T-cell (primary cell): ENCODE results near the gene MRPS34. TPM values are rescaled to one million over a fixed set of nuclear protein-coding genes. Genes with fewer than 3 reads are reported as not detected.

Experiments used
- ATAC-seq, 4 experiments: fragments of 200-7000 bp in 3 of 4; fragments of 150-1000 bp in 1 of 4; cut with Tn5 transposase; replicated peaks in 1 of 4; 1 replicate in 3 of 4; 2 replicates in 1 of 4; pipeline ENCODE4 v1.10.0; 2021; ENCODE audit warnings: moderate library complexity in 3 of 4, mild to moderate bottlenecking in 2 of 4, moderate number of reproducible peaks in 1 of 4
- CTCF ChIA-PET, 2 donors: fragments of 300-600 bp; sonication (Branson Sonifier 250); formaldehyde crosslinking; loops; one replicate each; lab custom pipeline; 2022; ENCODE audit warnings: antibody characterized with exemption in 2 of 2; lab: Charles Lee
- POLR2A ChIA-PET, 2 donors: fragments of 300-600 bp; sonication (Branson Sonifier 250); formaldehyde crosslinking; loops; one replicate each; lab custom pipeline; 2022; ENCODE audit warnings: antibody characterized with exemption in 2 of 2; lab: Charles Lee
- DNase-seq, 35 experiments: peaks; one replicate each; pipeline versions ENCODE4 v3.0.0 to v3.0.0-alpha.2; 2013 to 2023
- H3K27ac ChIP-seq: one replicate; pipeline ENCODE4 v1.5.1; 2013; ENCODE audit warnings: low read length
- H3K27me3 ChIP-seq, 2 experiments: replicated peaks in 1 of 2; 1 replicate in 1 of 2; 2 replicates in 1 of 2; pipeline versions ENCODE4 v1.6.1 to v1.7.0; 2013; ENCODE audit warnings: low read length in 1 of 2, mixed read lengths in 1 of 2; ENCODE audit not compliant: control insufficient read depth in 2 of 2, insufficient read depth in 2 of 2; ENCODE audit errors: extremely low read depth in 1 of 2
- H3K36me3 ChIP-seq, 2 donors: 1 replicate in 1 of 2; 2 replicates in 1 of 2; pipeline versions ENCODE4 v1.6.1 to v1.7.0; 2013; ENCODE audit warnings: low read length in 1 of 2; ENCODE audit not compliant: control insufficient read depth in 2 of 2, insufficient read depth in 1 of 2; ENCODE audit errors: extremely low read depth in 1 of 2
- H3K4me1 ChIP-seq, 2 experiments: 1 replicate in 1 of 2; 2 replicates in 1 of 2; pipeline versions ENCODE4 v1.6.1 to v1.7.0; 2013; ENCODE audit warnings: low read length in 2 of 2, mixed read lengths in 1 of 2; ENCODE audit not compliant: insufficient read depth in 2 of 2, control insufficient read depth in 1 of 2; ENCODE audit errors: extremely low read depth in 1 of 2
- H3K4me3 ChIP-seq, 2 donors: 1 replicate in 1 of 2; 2 replicates in 1 of 2; pipeline versions ENCODE4 v1.5.1 to v1.7.0; 2013; ENCODE audit warnings: mild to moderate bottlenecking in 2 of 2, low read length in 1 of 2, moderate library complexity in 1 of 2; ENCODE audit not compliant: control insufficient read depth in 1 of 2; ENCODE audit errors: extremely low read depth in 1 of 2
- H3K9me3 ChIP-seq: 2 replicates; pipeline ENCODE4 v1.7.0; 2013
- H3K27ac Mint-ChIP-seq, 2 donors: one replicate each; pipeline ENCODE4 v1.8.0; 2020 to 2021; ENCODE audit warnings: mild to moderate bottlenecking in 2 of 2, mixed read lengths in 2 of 2
- H3K27me3 Mint-ChIP-seq, 2 donors: one replicate each; pipeline ENCODE4 v1.8.0; 2021 to 2022; ENCODE audit warnings: mixed read lengths in 2 of 2
- H3K36me3 Mint-ChIP-seq: one replicate; pipeline ENCODE4 v1.8.0; 2021; ENCODE audit warnings: mixed read lengths
- H3K4me1 Mint-ChIP-seq, 3 donors: one replicate each; pipeline ENCODE4 v1.8.0; 2020 to 2022; ENCODE audit warnings: mixed read lengths in 3 of 3, mild to moderate bottlenecking in 1 of 3
- H3K4me3 Mint-ChIP-seq, 3 donors: one replicate each; pipeline ENCODE4 v1.8.0; 2020 to 2022; ENCODE audit warnings: mild to moderate bottlenecking in 3 of 3, mixed read lengths in 3 of 3, moderate library complexity in 3 of 3
- H3K9me3 Mint-ChIP-seq, 3 donors: one replicate each; pipeline ENCODE4 v1.8.0; 2020 to 2022; ENCODE audit warnings: mixed read lengths in 3 of 3
- WGBS: methylation state at CpG from one replicate; pipeline ENCODE4 v1.1.5; 2013; ENCODE audit warnings: missing lambda C conversion rate; ENCODE audit not compliant: insufficient coverage; 5-methylcytosine and 5-hydroxymethylcytosine counted together
- total RNA-seq, 35 experiments: library from RNA in 6 of 35; stranded (reverse) in 6 of 35; fragments of 120-200 nt in 1 of 35; gene quantifications; one replicate each; pipeline versions ENCODE4 v1.2.1 to v1.2.4 and lab custom pipeline; 2013 to 2026

MRPS34 gene
- total RNA-seq, 5 donors from 2014 or later (not counting 1 experiment from before 2014, with no cell fraction given): 37.5 to 91.2 (median 77.9) TPM

GRCh38 chr16:1782408-1783264, 9.7 kb upstream of the MRPS34 start, which contains the start of the genes NUBP2 and SPSB3:
NUBP2 (plus strand) TSS chr16:1782960; CDS start chr16:1783021, 61 bp downstream.
SPSB3 (minus strand) TSS chr16:1782571; CDS start chr16:1781483, 1,088 bp downstream.
- peaks cover 2 to 70% of the 10 kb centered on the region in 2 experiments for H3K4me1 ChIP-seq
- Mint-ChIP-seq H3K27me3 (no peaks in the 10 kb centered on the region), H3K27ac (peak within 1 kb of the TSS; percentile 86 to 88), H3K4me1 (peaks cover 10 to 44% (median 34%) of the 10 kb centered on the region in 3 donors), H3K36me3 (no peaks in the 10 kb centered on the region), H3K9me3 (no peaks in the 10 kb centered on the region), H3K4me3 (peak within 1 kb of the TSS; percentile 75 to 91 (median 89))
- H3K36me3 ChIP-seq: peaks cover 16 to 48% of the 10 kb centered on the region in 2 donors
- POLR2A ChIA-PET: interaction anchor here (0.5 to 1.2 kb wide), 7 partner anchors 10 to 706 kb away, joined by 3 to 7 read pairs (median 4); partner anchors contain the start of genes RPS2 (in 1 of the 2), TRAF7 (in 1 of the 2) and UQCC4 (in 1 of the 2)
- CTCF ChIA-PET: interaction anchor here (0.5 to 1.3 kb wide), 15 partner anchors 8 to 1447 kb away, joined by 3 to 16 read pairs (median 4); partner anchors contain the start of genes EME2 (in 1 of the 2), FAHD1 (in 1 of the 2), HAGH (in 1 of the 2) and JPT2 (in 1 of the 2)
- no peaks in the 10 kb centered on the region for H3K27me3 ChIP-seq
- under 1% methylated on average over 99 of the region's 102 CpGs for WGBS
- H3K9me3 ChIP-seq: no peaks in the 10 kb centered on the region
- DNase-seq: peak; percentile 87 to 99 (median 94)
- ATAC-seq: peak; percentile 87 to 88 (median 87)
- peak within 1 kb of the TSS; percentile 57 for H3K27ac ChIP-seq
- peak within 1 kb of the TSS; percentile 72 to 73 for H3K4me3 ChIP-seq

GRCh38 chr16:1781758-1782407, 8.9 kb upstream of the MRPS34 start:
- Histone ChIP-seq H3K4me1 (peaks cover 2 to 67% of the 10 kb centered on the region in 2 experiments), H3K36me3 (peaks cover 22 to 46% of the 10 kb centered on the region in 2 donors), H3K4me3 (peak overlapping the region; percentile 72 to 73), H3K27me3 (no peaks in the 10 kb centered on the region), H3K27ac (peak overlapping the region; percentile 29), H3K9me3 (no peaks in the 10 kb centered on the region)
- Mint-ChIP-seq H3K27ac (peak overlapping the region; percentile 78 to 79), H3K36me3 (no peaks in the 10 kb centered on the region), H3K4me1 (peaks cover 10 to 44% (median 34%) of the 10 kb centered on the region in 3 donors), H3K9me3 (no peaks in the 10 kb centered on the region), H3K4me3 (peak overlapping the region; percentile 75 to 91 (median 82)), H3K27me3 (no peaks in the 10 kb centered on the region)
- ATAC-seq: peak in 3 of 4 experiments; percentile 20 to 29 (median 25)
- ChIA-PET POLR2A (interaction anchor here in 1 of 2 donors (0.5 to 1.2 kb wide), 5 partner anchors 10 to 374 kb away, joined by 3 to 7 read pairs (median 5); partner anchors contain the start of genes RPS2, TRAF7 and UQCC4), CTCF (interaction anchor here in 1 of 2 donors (0.5 to 1.2 kb wide), 11 partner anchors 10 to 1446 kb away, joined by 3 to 16 read pairs (median 4); partner anchors contain the start of genes EME2, FAHD1, HAGH and MAPK8IP3)
- DNase-seq: peak in 19 of 35 experiments; percentile 17 to 57 (median 32)
- under 1% methylated on average over 69 of the region's 70 CpGs for WGBS

- Histone ChIP-seq H3K27ac (peak overlapping the region; percentile 29), H3K4me1 (peaks cover 2 to 63% of the 10 kb centered on the region in 2 experiments), H3K36me3 (peaks cover 19 to 45% of the 10 kb centered on the region in 2 donors), H3K4me3 (peak overlapping the region; percentile 72 to 73), H3K9me3 (no peaks in the 10 kb centered on the region), H3K27me3 (no peaks in the 10 kb centered on the region)
- H3K27me3 Mint-ChIP-seq: no peaks in the 10 kb centered on the region
- ATAC-seq: no peak
- peak overlapping the region; percentile 78 to 79 for H3K27ac Mint-ChIP-seq
- no peaks in the 10 kb centered on the region for H3K36me3 Mint-ChIP-seq
- H3K9me3 Mint-ChIP-seq: no peaks in the 10 kb centered on the region
- ChIA-PET CTCF (interaction anchor here in 1 of 2 donors (0.5 to 1.2 kb wide), 3 partner anchors 24 to 161 kb away, joined by 3 to 6 read pairs (median 3); no protein-coding TSS in a partner anchor), POLR2A (no interaction called here)
- H3K4me3 Mint-ChIP-seq: peak overlapping the region; percentile 75 to 82 (median 81)
- 84% methylated on average over 20 of the region's 20 CpGs for WGBS
- peaks cover 10 to 44% (median 34%) of the 10 kb centered on the region in 3 donors for H3K4me1 Mint-ChIP-seq
- DNase-seq: no peak
Observed at GRCh38 chr16:1781254-1781653, 8.3 kb upstream of the MRPS34 start.

- H3K4me1 Mint-ChIP-seq: peaks cover 10 to 40% (median 31%) of the 10 kb centered on the region in 3 donors
- H3K4me3 Mint-ChIP-seq: peak overlapping the region; percentile 75 to 82 (median 81)
- H3K4me1 ChIP-seq: peaks cover 2 to 57% of the 10 kb centered on the region in 2 experiments
- no peaks in the 10 kb centered on the region for H3K9me3 ChIP-seq
- H3K27ac ChIP-seq: peak overlapping the region; percentile 29
- POLR2A ChIA-PET: no interaction called here
- no peaks in the 10 kb centered on the region for H3K36me3 Mint-ChIP-seq
- ATAC-seq (no peak), DNase-seq (no peak)
- CTCF ChIA-PET: no interaction called here
- WGBS: 100% methylated on average over 2 of the region's 6 CpGs
- no peaks in the 10 kb centered on the region for H3K27me3 ChIP-seq
- H3K27me3 Mint-ChIP-seq: no peaks in the 10 kb centered on the region
- peaks cover 22 to 45% of the 10 kb centered on the region in 2 donors for H3K36me3 ChIP-seq
- H3K4me3 ChIP-seq: no peak overlapping the region
- peak overlapping the region; percentile 16 to 23 for H3K27ac Mint-ChIP-seq
- H3K9me3 Mint-ChIP-seq: no peaks in the 10 kb centered on the region
Observed at GRCh38 chr16:1780677-1781072, 7.7 kb upstream of the MRPS34 start.

GRCh38 chr16:1779741-1780676, 7.1 kb upstream of the MRPS34 start:
- 92% methylated on average over 20 of the region's 27 CpGs for WGBS
- Mint-ChIP-seq H3K36me3 (no peaks in the 10 kb centered on the region), H3K4me1 (peaks cover 10 to 39% (median 25%) of the 10 kb centered on the region in 3 donors), H3K27ac (no peak overlapping the region), H3K9me3 (no peaks in the 10 kb centered on the region), H3K27me3 (no peaks in the 10 kb centered on the region), H3K4me3 (peak overlapping the region; percentile 75 to 82 (median 81))
- DNase-seq (peak in 1 of 35 experiments; percentile 0), ATAC-seq (no peak)
- Histone ChIP-seq H3K4me3 (no peak overlapping the region), H3K27ac (no peak overlapping the region), H3K27me3 (no peaks in the 10 kb centered on the region), H3K36me3 (peaks cover 22 to 42% of the 10 kb centered on the region in 2 donors), H3K4me1 (peaks cover 2 to 55% of the 10 kb centered on the region in 2 experiments), H3K9me3 (no peaks in the 10 kb centered on the region)
- ChIA-PET CTCF (no interaction called here), POLR2A (no interaction called here)
